ENCODE data around the gene TENM3.

The TENM3 gene

GRCh38 chr4:182704077-182704476 lies 460.9 kb downstream of the TENM3 start:
- FAIRE-seq, result no peak

GRCh38 chr4:182704948-182705347 lies 461.7 kb downstream of the TENM3 start:
- FAIRE-seq, result no peak

GRCh38 chr4:182705389-182705788 lies 462.2 kb downstream of the TENM3 start:
- no peak for FAIRE-seq

- FAIRE-seq, result no peak
These were observed 468.0 kb downstream of the TENM3 start for GRCh38 chr4:182711211-182711610.

GRCh38 chr4:182715548-182715947 lies 472.3 kb downstream of the TENM3 start:
- FAIRE-seq, result no peak

GRCh38 chr4:182716192-182716591 lies 473.0 kb downstream of the TENM3 start:
- FAIRE-seq, result no peak

GRCh38 chr4:182717788-182718583 lies 474.8 kb downstream of the TENM3 start:
- no peak for FAIRE-seq

- FAIRE-seq, result no peak
These were observed 481.2 kb downstream of the TENM3 start for GRCh38 chr4:182724414-182724813.

- no peak for FAIRE-seq
These were observed 486.3 kb downstream of the TENM3 start for GRCh38 chr4:182729516-182729915.

- no peak for FAIRE-seq
These were observed 487.6 kb downstream of the TENM3 start for GRCh38 chr4:182730791-182731190.

GRCh38 chr4:182736207-182736606 lies 493.0 kb downstream of the TENM3 start:
- FAIRE-seq, result no peak

- FAIRE-seq, result no peak
These were observed 495.3 kb downstream of the TENM3 start for GRCh38 chr4:182738283-182739047.

GRCh38 chr4:182740256-182740655 lies 497.1 kb downstream of the TENM3 start:
- FAIRE-seq, result no peak

GRCh38 chr4:182741054-182741453 lies 497.9 kb downstream of the TENM3 start:
- FAIRE-seq, result no peak

- no peak for FAIRE-seq
These were observed 498.7 kb downstream of the TENM3 start for GRCh38 chr4:182741914-182742313.

- FAIRE-seq, result no peak
These were observed 500.6 kb downstream of the TENM3 start for GRCh38 chr4:182743815-182744214.

- no peak for FAIRE-seq
These were observed 502.0 kb downstream of the TENM3 start for GRCh38 chr4:182745237-182745636.

GRCh38 chr4:182746876-182747275 lies 503.7 kb downstream of the TENM3 start:
- FAIRE-seq, result no peak

GRCh38 chr4:182748283-182748682 lies 505.1 kb downstream of the TENM3 start:
- no peak for FAIRE-seq

GRCh38 chr4:182748949-182749348 lies 505.7 kb downstream of the TENM3 start:
- FAIRE-seq, result no peak

- no peak for FAIRE-seq
These were observed 506.5 kb downstream of the TENM3 start for GRCh38 chr4:182749667-182750167.

- FAIRE-seq, result no peak
These were observed 509.1 kb downstream of the TENM3 start for GRCh38 chr4:182752158-182752910.

- no peak for FAIRE-seq
These were observed 511.7 kb downstream of the TENM3 start for GRCh38 chr4:182754895-182755294.
